PFSK-1 (cell line): Measurements from ENCODE around the gene LCP2. TPM values are rescaled to one million over a fixed set of nuclear protein-coding genes. Genes with fewer than 3 reads are reported as not detected.

Experiments used
- FOXP2 ChIP-seq: optimal IDR thresholded peaks from 2 replicates; pipeline ENCODE3; 2011; ENCODE audit warnings: borderline replicate concordance, control low read depth, inconsistent platforms; ENCODE audit not compliant: insufficient read depth; ENCODE audit errors: extremely low read length, extremely low read depth
- POLR2AphosphoS5 ChIP-seq: IDR thresholded peaks from 2 replicates; pipeline ENCODE4 v1.6.1; 2012; ENCODE audit warnings: low read depth, mild to moderate bottlenecking, control low read depth, low read length, moderate library complexity
- SIN3A ChIP-seq: IDR thresholded peaks from 2 replicates; pipeline ENCODE4 v1.6.1; 2012; ENCODE audit warnings: mild to moderate bottlenecking, low read length, moderate library complexity, borderline replicate concordance; ENCODE audit not compliant: insufficient read depth
- TAF1 ChIP-seq: IDR thresholded peaks from 2 replicates; pipeline ENCODE4 v1.6.1; 2012; ENCODE audit warnings: low read length, control low read depth, borderline replicate concordance; ENCODE audit not compliant: insufficient read depth
- polyA plus RNA-seq: library from polyadenylated mRNA; unstranded; fragments of >200 nt; gene quantifications from one replicate; pipeline ENCODE4 v1.2.1, GENCODE V29; 2012; ENCODE audit warnings: low read depth, missing spikeins; ENCODE audit not compliant: insufficient read length
- TF ChIP-seq, protein P1 (sequence below), 2 experiments: IDR thresholded peaks; 2 replicates each; pipeline versions ENCODE4 v1.6.1 to v1.8.0; 2011 to 2012; ENCODE audit warnings: low read depth in 2 of 2, low read length in 2 of 2, control low read depth in 1 of 2, inconsistent platforms in 1 of 2, mild to moderate bottlenecking in 1 of 2, moderate library complexity in 1 of 2; ENCODE audit not compliant: insufficient read depth in 1 of 2

Gene LCP2
- 0.15 TPM for polyA plus RNA-seq

DNA sequence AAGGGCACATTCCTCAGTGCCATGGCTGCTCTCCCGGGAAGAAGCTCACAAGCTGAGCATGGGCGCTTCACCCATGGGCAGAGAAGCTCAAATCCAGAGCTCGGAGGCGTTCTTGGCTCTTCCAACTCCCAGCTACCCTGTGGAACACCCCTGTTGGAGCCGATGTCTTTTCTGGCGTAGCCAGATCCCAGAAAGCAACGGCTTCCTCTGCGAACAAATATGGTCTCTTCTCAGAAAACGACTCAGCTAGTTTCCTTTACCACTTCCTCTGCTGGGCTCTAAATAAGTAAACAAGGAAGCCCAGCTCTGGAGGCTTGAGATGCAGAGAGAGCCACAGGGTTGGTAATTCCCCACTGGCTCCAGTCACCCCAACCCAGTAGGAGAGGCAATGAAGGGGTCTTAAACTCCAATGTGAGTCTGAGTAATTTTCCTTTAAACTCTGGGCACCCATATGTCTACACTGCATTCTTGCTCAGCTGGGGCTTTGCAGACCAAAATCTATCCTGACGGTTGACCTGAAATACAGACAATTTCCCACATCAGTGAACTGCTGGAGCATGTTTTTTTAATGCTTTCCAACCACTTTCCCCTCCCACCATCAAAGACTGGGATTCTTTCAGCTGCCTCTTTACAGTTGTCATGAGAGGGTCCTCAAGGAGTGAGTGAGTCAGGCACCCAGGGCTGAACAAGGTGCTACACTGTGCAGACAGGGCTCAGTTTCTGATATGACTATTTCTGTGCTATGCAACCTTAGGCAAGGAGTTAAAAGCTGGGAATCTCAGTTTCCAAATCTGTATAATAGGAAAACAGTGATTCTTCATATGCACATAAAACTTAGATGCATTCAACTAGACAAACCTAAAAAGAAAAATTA, at the start of gene LCP2:
LCP2 (minus strand) TSS at position 189 of the 874 bp plus-strand sequence; CDS start at position 23, 166 bp downstream.
- TF ChIP-seq SIN3A, result no peak

DNA sequence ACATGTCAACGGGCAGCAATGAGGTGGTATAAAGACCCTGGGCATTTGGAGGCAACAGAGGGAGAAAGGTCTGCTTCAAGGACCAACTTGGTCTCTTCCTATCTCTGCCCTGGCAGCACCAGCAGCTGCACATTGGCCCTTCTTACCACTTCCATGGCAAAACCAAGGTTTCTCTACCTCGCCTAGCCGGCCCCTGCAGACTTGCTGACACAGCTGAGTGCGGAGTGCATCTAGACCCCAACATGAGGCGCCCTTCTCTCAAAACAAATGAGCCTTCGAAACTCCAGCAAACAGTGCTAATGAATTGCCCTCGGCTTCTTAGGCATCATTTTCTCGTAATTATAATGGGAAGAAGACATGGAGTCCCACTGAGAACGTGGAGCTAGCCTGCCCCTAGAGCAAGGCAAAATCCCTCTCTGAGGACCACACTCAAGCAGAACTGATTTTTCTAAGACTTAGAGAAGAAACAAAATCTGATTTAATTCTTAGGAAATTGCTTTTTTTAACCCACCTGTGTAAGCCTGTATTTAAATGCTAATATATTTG, 49.5 kb upstream of the LCP2 start:
- no peak for TF ChIP-seq FOXP2
- no peak for TF ChIP-seq TAF1
- no peak for TF ChIP-seq POLR2AphosphoS5
- TF ChIP-seq, protein P1, sequence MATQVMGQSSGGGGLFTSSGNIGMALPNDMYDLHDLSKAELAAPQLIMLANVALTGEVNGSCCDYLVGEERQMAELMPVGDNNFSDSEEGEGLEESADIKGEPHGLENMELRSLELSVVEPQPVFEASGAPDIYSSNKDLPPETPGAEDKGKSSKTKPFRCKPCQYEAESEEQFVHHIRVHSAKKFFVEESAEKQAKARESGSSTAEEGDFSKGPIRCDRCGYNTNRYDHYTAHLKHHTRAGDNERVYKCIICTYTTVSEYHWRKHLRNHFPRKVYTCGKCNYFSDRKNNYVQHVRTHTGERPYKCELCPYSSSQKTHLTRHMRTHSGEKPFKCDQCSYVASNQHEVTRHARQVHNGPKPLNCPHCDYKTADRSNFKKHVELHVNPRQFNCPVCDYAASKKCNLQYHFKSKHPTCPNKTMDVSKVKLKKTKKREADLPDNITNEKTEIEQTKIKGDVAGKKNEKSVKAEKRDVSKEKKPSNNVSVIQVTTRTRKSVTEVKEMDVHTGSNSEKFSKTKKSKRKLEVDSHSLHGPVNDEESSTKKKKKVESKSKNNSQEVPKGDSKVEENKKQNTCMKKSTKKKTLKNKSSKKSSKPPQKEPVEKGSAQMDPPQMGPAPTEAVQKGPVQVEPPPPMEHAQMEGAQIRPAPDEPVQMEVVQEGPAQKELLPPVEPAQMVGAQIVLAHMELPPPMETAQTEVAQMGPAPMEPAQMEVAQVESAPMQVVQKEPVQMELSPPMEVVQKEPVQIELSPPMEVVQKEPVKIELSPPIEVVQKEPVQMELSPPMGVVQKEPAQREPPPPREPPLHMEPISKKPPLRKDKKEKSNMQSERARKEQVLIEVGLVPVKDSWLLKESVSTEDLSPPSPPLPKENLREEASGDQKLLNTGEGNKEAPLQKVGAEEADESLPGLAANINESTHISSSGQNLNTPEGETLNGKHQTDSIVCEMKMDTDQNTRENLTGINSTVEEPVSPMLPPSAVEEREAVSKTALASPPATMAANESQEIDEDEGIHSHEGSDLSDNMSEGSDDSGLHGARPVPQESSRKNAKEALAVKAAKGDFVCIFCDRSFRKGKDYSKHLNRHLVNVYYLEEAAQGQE (IDR thresholded peaks at IDR 0.05; ENCODE audit: insufficient read depth in 1 of 2, low read depth in 2 of 2, low read length in 2 of 2), result no peak
- TF ChIP-seq SIN3A, result no peak

DNA sequence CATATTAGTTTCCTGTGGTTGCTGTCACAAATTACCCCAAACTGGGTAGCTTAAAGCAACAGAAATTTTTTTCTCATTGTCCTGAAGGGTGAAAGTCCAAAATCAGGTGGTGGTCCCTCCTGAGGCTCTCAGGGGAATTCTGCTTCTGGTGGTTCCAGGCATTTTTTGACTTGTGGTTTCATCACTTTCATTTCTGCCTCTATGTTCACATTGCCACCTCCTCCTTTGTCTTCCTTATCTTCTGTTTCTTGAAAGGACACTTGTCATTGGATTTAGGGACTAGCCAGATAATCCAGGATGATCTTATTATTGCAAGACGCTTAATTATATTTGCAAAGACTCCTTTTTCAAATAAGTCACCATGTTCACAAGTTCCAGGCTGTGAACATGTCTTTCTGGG, 48.4 kb upstream of the LCP2 start:
- TF ChIP-seq FOXP2 (no peak), TAF1 (no peak), POLR2AphosphoS5 (no peak), SIN3A (no peak)
- TF ChIP-seq, protein P1 (IDR thresholded peaks at IDR 0.05; ENCODE audit: insufficient read depth in 1 of 2, low read depth in 2 of 2, low read length in 2 of 2), result no peak

DNA sequence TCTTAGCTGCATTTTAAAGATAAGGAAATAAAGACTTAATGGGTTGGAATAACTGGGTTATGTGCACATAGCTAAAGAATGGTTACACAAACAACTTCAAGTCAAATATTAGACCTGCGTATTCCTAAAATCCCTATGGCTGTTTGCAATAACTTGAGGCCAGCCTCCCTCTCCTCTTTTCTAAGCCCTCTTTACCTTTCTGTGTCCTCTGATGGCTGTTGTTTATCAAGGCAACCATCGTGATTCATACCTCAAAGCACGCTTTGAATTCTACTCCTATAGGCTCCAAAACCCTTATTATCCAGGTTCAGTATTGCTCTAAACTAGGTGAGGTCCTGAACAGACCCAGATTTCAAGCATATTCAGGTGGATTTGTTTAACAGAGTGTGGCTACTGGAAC, 45.6 kb upstream of the LCP2 start:
- TF ChIP-seq FOXP2 (no peak), SIN3A (no peak), TAF1 (no peak), POLR2AphosphoS5 (no peak)
- TF ChIP-seq, protein P1 (IDR thresholded peaks at IDR 0.05; ENCODE audit: insufficient read depth in 1 of 2, low read depth in 2 of 2, low read length in 2 of 2), result no peak

DNA sequence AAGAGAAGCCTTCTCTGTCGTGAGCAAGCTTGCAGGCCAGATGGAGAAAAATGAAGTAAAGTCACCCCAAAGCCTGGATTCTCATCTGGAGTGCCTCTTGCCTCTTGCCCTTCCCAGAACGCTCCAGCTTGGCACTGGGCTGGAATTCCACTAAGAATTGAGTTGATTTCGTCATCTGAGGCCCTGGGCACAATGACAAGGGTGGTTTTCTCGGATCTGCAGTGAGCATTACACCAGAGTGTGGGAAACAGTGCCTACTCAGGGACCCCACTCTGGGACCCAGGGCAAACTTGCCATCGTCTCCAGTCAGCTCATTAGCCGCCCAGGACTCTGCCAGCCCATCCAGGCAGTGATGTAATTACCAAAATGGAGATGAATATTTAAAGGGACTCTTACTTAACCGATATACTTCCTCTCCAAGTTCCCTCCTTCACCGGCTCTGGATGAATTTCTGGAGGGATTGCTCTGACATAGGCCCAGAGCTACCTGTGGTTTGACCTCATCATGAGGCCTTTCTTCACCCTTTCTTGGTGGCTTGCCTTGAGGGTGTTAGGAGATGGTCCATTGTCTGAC, 44.7 kb upstream of the LCP2 start:
- TF ChIP-seq TAF1, result no peak
- TF ChIP-seq POLR2AphosphoS5, result no peak
- TF ChIP-seq, protein P1 (IDR thresholded peaks at IDR 0.05; ENCODE audit: insufficient read depth in 1 of 2, low read depth in 2 of 2, low read length in 2 of 2), result no peak
- TF ChIP-seq FOXP2, result no peak
- TF ChIP-seq SIN3A, result no peak
